SK-N-DZ (cell line): ENCODE data around the gene FANCE.

Source experiments
- small RNA-seq, 2 experiments: library from RNA; depleted of rRNA; stranded (forward); fragments of <200 nt; gene quantifications; one replicate each; pipeline ENCODE3, GENCODE V24; 2014

The FANCE gene

Small RNA genes within 50 kb of the gene (small RNA-seq; reads per million reads assigned to genes)
- gene MIR7111, result 0.03 to 0.09 reads per million in 2 experiments
